Tibial artery (tissue), 4 donors: Measurements from ENCODE around the gene NANOS2.

Experiments
- DNase-seq, 2 donors: peaks; one replicate each; pipeline ENCODE4 v3.0.0-alpha.2; 2019
- H3K27ac ChIP-seq, 2 donors: fragments of 200-600 bp; sonication (generic) in 1 of 2; 1 replicate in 1 of 2; 2 replicates in 1 of 2; pipeline ENCODE4 v1.5.1; 2018 to 2019; ENCODE audit warnings: mild to moderate bottlenecking in 1 of 2
- H3K27me3 ChIP-seq, 2 donors: fragments of 200-600 bp; sonication (generic) in 1 of 2; one replicate each; pipeline versions ENCODE4 v1.5.1 to v1.6.0; 2016 to 2019
- H3K36me3 ChIP-seq, 3 donors: fragments of 200-600 bp; sonication (generic) in 2 of 3; one replicate each; pipeline ENCODE4 v1.5.1; 2016 to 2019; ENCODE audit warnings: mild to moderate bottlenecking in 2 of 3
- H3K4me1 ChIP-seq, 4 donors: fragments of 200-600 bp; sonication (generic) in 2 of 4; 1 replicate in 3 of 4; 2 replicates in 1 of 4; pipeline ENCODE4 v1.5.1; 2016 to 2019
- H3K4me3 ChIP-seq, 2 donors: fragments of 200-600 bp; sonication (generic) in 1 of 2; 1 replicate in 1 of 2; 2 replicates in 1 of 2; pipeline ENCODE4 v1.5.1; 2018 to 2019; ENCODE audit warnings: mild to moderate bottlenecking in 2 of 2
- H3K9me3 ChIP-seq, 3 donors: fragments of 200-600 bp; sonication (generic) in 1 of 3; one replicate each; pipeline ENCODE4 v1.5.1; 2016 to 2019
- intact Hi-C: fragments of 100-400 bp; cut with DNase I; formaldehyde crosslinking; loops from one replicate; pipeline ENCODE4 v1.15.0; 2023; ENCODE audit warnings: low total_unique reads
- TF ChIP-seq, protein P1 (sequence below), 2 experiments: fragments of 200-600 bp in 1 of 2; fragments of 450-650 bp in 1 of 2; IDR thresholded peaks; one replicate each; pipeline ENCODE4 v1.5.1; 2017 to 2019; ENCODE audit warnings: antibody characterized with exemption in 2 of 2, mild to moderate bottlenecking in 1 of 2, moderate library complexity in 1 of 2

Gene NANOS2

DNA sequence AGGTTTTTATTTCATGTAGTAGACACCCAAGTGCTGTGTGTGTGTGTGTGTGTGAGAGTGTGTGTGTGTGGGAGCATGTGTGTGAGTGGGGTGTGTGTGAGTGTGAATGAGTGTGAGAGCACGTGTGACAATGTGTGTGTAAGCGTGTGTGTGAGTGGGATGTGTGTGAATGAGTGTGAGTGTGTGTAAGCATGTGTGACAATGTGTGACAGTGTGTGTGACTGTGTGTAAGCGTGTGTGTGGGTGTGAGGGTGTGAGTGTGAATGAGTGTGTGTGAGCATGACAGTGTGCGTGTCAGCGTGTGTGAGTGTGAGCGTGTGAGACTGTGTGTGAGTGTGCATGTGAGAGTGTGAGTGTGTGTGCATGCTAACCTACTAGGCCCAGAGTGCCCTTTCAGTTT is 43.7 kb upstream of the NANOS2 start:
- no peak overlapping the region for H3K4me3 ChIP-seq
- TF ChIP-seq, protein P1, sequence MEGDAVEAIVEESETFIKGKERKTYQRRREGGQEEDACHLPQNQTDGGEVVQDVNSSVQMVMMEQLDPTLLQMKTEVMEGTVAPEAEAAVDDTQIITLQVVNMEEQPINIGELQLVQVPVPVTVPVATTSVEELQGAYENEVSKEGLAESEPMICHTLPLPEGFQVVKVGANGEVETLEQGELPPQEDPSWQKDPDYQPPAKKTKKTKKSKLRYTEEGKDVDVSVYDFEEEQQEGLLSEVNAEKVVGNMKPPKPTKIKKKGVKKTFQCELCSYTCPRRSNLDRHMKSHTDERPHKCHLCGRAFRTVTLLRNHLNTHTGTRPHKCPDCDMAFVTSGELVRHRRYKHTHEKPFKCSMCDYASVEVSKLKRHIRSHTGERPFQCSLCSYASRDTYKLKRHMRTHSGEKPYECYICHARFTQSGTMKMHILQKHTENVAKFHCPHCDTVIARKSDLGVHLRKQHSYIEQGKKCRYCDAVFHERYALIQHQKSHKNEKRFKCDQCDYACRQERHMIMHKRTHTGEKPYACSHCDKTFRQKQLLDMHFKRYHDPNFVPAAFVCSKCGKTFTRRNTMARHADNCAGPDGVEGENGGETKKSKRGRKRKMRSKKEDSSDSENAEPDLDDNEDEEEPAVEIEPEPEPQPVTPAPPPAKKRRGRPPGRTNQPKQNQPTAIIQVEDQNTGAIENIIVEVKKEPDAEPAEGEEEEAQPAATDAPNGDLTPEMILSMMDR (IDR thresholded peaks at IDR 0.05): no peak
- H3K36me3 ChIP-seq: no peaks in the 10 kb centered on the region
- peaks cover 0 to 59% of the 10 kb centered on the region in 2 donors for H3K27me3 ChIP-seq
- DNase-seq: no peak
- no peaks in the 10 kb centered on the region for H3K4me1 ChIP-seq
- intact Hi-C loops: no loop called here
- no peak overlapping the region for H3K27ac ChIP-seq
- no peaks in the 10 kb centered on the region for H3K9me3 ChIP-seq

DNA sequence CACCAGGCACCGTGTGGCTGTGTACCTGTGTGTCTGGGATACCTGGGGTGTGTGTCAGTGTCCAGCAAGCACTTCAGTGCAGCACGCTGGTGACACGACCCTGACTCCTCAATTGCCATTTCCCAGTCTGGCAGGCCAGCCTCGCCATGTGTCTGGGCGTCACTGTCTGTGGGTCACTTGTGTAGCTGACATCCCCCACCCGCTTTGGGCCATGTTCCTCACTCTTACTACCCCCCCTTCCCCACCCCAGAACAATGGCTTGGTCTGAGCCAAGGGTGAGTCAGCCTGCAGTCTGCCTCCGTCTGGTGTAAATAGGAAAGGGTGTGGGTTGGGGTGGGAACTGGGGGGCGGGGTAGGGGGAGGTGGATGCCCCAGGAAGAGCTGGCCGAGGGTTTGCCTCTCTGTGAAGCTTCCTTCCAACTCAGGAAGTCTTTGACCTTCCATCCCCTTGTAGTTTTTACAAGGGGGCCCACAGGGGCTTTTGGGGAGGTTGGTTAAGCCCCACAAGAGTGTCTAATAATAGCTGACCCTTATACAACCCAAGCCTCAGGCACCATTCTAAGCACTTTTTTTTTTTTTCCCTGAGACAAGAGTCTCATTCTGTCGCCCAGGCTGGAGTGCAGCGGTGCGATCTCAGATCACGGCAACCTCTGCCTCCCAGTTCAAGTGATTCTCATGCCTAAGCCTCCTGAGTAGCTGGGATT is 41.5 kb upstream of the NANOS2 start:
- Histone ChIP-seq H3K4me1 (peaks cover 0 to 7% (median 3%) of the 10 kb centered on the region in 4 donors), H3K4me3 (no peak overlapping the region), H3K9me3 (no peaks in the 10 kb centered on the region), H3K36me3 (no peaks in the 10 kb centered on the region), H3K27ac (no peak overlapping the region), H3K27me3 (peaks cover 0 to 69% of the 10 kb centered on the region in 2 donors)
- peak in 1 of 2 donors; percentile 56 for DNase-seq
- intact Hi-C loops: no loop called here
- TF ChIP-seq, protein P1 (IDR thresholded peaks at IDR 0.05): no peak

DNA sequence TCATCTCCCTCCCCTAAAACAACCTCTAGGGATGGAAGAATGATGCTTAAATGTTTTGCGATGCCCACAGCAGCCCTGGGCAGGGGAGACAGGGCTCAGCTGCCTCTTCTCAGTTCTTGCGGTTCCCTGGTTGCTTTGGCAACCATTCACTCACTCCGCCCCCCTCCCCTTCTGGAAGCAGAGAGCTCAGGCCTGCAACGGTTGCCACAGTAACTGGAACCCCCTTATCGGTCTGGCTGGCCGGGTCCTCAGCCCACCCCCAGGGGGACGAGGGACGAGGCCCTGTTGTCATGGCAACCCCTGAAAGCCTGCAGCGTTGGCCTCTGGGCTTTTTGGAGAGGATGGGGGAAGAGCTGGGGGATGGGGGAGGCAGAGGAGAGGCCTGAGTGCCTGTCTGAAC is 39.6 kb upstream of the NANOS2 start:
- Histone ChIP-seq H3K27me3 (peaks cover 0 to 71% of the 10 kb centered on the region in 2 donors), H3K27ac (no peak overlapping the region), H3K4me1 (peaks cover 0 to 7% (median 3%) of the 10 kb centered on the region in 4 donors), H3K9me3 (no peaks in the 10 kb centered on the region), H3K4me3 (no peak overlapping the region), H3K36me3 (no peaks in the 10 kb centered on the region)
- no peak for DNase-seq
- TF ChIP-seq, protein P1 (IDR thresholded peaks at IDR 0.05): no peak
- intact Hi-C loops: no loop called here

DNA sequence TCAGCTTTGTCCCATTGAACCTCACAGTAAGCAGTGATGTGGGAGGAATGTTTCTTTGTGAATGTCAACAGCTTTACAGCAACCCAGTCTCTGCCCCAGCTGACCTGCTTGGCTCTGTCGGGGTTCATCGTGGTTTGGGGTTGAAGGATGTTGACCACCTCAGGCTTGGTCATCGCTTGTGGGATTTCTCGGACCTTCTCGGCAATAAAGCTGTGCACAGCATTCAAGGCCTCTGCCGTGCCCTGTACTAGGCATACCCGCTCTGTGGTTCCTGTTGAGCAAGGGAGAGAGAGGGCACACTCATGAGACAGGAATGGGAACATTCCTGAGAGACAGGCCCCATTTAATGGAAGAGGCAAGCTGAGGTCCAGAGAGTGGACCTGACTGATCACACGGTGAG is 39.1 kb upstream of the NANOS2 start:
- intact Hi-C loops: no loop called here
- peaks cover 0 to 66% of the 10 kb centered on the region in 2 donors for H3K27me3 ChIP-seq
- TF ChIP-seq, protein P1 (IDR thresholded peaks at IDR 0.05): no peak
- H3K4me3 ChIP-seq: no peak overlapping the region
- no peak for DNase-seq
- H3K36me3 ChIP-seq: no peaks in the 10 kb centered on the region
- H3K4me1 ChIP-seq: peaks cover 0 to 7% (median 3%) of the 10 kb centered on the region in 4 donors
- H3K9me3 ChIP-seq: no peaks in the 10 kb centered on the region
- no peak overlapping the region for H3K27ac ChIP-seq

DNA sequence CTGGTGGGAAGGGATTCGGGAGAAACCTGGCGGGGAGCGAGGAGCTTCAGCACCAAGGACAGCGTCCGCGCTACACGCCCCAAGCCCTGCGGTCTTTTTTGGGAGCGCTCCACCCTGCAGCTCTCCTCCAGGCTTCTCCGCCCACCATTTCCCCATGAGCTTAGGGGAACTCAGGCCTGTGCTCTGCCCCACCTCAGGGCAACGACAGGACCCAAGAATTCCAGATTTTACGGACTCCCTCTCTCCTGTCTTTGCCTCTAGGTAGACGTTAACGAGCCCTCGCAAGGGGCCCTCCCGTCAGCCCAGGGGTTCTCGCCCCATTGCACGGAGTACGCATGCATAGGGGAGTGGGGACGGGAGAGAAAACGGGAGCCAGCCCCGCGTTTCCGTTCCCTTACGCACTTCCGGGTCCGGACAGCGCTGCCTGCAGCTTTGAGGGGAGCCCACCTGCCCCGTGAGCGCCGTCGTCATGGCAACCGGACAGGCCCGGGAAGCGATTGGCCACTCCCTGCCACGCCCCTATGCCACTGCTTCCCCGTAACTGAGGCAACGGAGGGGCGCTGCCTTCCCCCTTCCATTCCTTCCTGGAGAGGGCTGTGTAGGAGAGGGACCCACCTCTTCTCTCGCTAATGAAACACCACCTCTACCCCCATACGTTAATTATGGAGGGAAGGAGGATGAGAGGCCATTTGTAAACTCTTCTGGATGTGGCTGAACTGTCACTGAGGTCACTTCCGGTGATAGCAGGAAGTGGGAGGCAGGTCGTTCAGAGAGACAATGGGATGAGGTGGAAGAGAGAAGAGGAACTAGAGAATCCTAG is 38.3 kb upstream of the NANOS2 start:
- Histone ChIP-seq H3K4me3 (no peak overlapping the region), H3K27me3 (peaks cover 0 to 62% of the 10 kb centered on the region in 2 donors), H3K36me3 (no peaks in the 10 kb centered on the region), H3K27ac (no peak overlapping the region), H3K9me3 (no peaks in the 10 kb centered on the region), H3K4me1 (peaks cover 0 to 7% (median 3%) of the 10 kb centered on the region in 4 donors)
- intact Hi-C loops: no loop called here
- no peak for DNase-seq
- TF ChIP-seq, protein P1 (IDR thresholded peaks at IDR 0.05): no peak
